GM19372 (cell line): ENCODE data around the gene LRRC8D.
"Not testable (repeated sequence)": the region's sequence is repeated elsewhere in the genome, so short reads cannot be mapped to it uniquely, and the experiment has no call there.

Experiments used
- ATAC-seq: cut with Tn5 transposase; IDR thresholded peaks from one replicate; pipeline ENCODE4 v1.9.1; 2021; ENCODE audit warnings: mild to moderate bottlenecking, low read depth, moderate library complexity; ENCODE audit not compliant: unreplicated experiment

The LRRC8D gene

GRCh38 chr1:89975540-89976125 is 154.8 kb downstream of the LRRC8D start:
- ATAC-seq, result no peak

GRCh38 chr1:89978755-89979154 is 157.9 kb downstream of the LRRC8D start:
- ATAC-seq, result no peak

DNA sequence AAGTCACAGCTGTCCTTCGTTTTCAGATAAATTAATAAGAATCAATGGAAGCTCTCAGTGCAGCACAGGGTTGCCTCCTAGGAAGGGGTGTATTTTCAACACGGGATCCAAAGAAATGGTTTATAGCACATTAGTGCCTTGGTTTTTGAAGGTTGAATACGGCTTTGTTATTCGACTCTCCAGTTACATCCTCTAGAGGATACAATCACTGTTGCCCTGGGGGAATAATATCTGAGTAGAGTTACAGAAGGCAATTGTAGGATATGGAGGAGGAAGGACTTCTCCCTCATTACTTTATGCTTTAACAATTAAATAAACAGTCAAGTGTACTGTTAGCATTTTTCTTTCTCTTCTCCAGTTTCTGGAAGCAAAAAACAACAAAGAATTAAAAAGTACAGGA is 159.8 kb downstream of the LRRC8D start:
- no peak for ATAC-seq

- ATAC-seq, result not testable (repeated sequence)
Observed at GRCh38 chr1:89982846-89983245, 162.0 kb downstream of the LRRC8D start.

DNA sequence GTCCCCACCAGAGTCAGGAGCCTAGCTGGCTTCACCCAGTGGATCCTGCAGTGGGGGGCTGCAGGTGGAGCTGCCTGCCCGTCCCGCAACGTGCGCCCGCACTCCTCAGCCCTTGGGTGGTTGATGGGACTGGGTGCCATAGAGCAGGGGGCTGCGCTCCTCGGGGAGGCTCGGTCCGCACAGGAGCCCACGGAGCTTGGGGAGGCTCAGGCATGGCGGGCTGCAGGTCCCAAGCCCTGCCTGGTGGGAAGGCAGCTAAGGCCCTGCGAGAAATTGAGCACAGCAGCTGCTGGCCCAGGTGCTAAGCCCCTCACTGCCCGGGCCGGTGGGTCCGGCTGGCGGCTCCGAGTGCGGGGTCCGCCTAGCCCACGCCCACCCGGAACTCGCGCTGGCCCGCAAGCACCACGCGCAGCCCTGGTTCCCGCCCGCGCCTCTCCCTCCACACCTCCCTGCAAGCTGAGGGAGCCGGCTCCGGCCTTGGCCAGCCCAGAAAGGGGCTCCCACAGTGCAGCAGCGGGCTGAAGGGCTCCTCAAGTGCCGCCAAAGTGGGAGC is 163.8 kb downstream of the LRRC8D start:
- not testable (repeated sequence) for ATAC-seq

GRCh38 chr1:89986020-89986419 is 165.2 kb downstream of the LRRC8D start:
- ATAC-seq, result no peak
